Endothelial cell of umbilical vein (primary cell): ENCODE measurements around the gene ATP2B2. TPM values are rescaled to one million over a fixed set of nuclear protein-coding genes. Genes with fewer than 3 reads are reported as not detected.

Experiments used
- BruUV-seq: library from RNA; stranded (reverse); fragments of 400-500 nt; replicated peaks from 2 replicates; lab custom pipeline; 2021; lab: Mats Ljungman, UMichigan
- CTCF ChIA-PET: fragments of 300-600, 350-600 bp; sonication (Branson Sonifier 250); formaldehyde crosslinking; loops from one replicate; lab custom pipeline; 2021; ENCODE audit warnings: antibody characterized with exemption, inconsistent platforms; lab: Charles Lee
- POLR2A ChIA-PET: fragments of 300-600, 350-600 bp; sonication (Branson Sonifier 250); formaldehyde crosslinking; loops from one replicate; lab custom pipeline; 2021; ENCODE audit warnings: antibody characterized with exemption, inconsistent platforms; lab: Charles Lee
- DNase-seq: peaks from one replicate; pipeline ENCODE4 v3.0.0-alpha.2; 2011; ENCODE audit warnings: low read depth, low spot score
- FAIRE-seq: peaks from 2 replicates; lab custom pipeline; 2011; peaks lifted over from hg19 to GRCh38; lab: Jason Lieb, UNC
- H2AFZ ChIP-seq: 2 replicates; pipeline ENCODE4 v1.6.0; 2012; ENCODE audit warnings: low read depth, low read length, control low read depth, inconsistent platforms
- H3K27ac ChIP-seq: 2 replicates; pipeline ENCODE4 v1.5.1; 2011; ENCODE audit warnings: low read depth, mild to moderate bottlenecking, control low read depth, low read length, moderate library complexity; ENCODE audit not compliant: insufficient read depth
- H3K27me3 ChIP-seq, 2 experiments: 2 replicates each; pipeline versions ENCODE4 v1.6.0 to v1.6.1; 2011; ENCODE audit warnings: low read length in 2 of 2, mixed read lengths in 1 of 2; ENCODE audit not compliant: control insufficient read depth in 2 of 2, insufficient read depth in 2 of 2
- H3K36me3 ChIP-seq, 2 experiments: 2 replicates in 1 of 2; 3 replicates in 1 of 2; pipeline ENCODE4 v1.5.1; 2011; ENCODE audit warnings: low read length in 2 of 2, mild to moderate bottlenecking in 1 of 2, moderate library complexity in 1 of 2; ENCODE audit not compliant: control insufficient read depth in 2 of 2, insufficient read depth in 2 of 2; ENCODE audit errors: extremely low read depth in 1 of 2
- H3K4me1 ChIP-seq: 3 replicates; pipeline ENCODE4 v1.5.1; 2011; ENCODE audit warnings: mild to moderate bottlenecking, low read length; ENCODE audit not compliant: control insufficient read depth, insufficient read depth; ENCODE audit errors: extremely low read depth
- H3K4me2 ChIP-seq: 2 replicates; pipeline ENCODE4 v1.6.1; 2011; ENCODE audit warnings: low read length, control low read depth, mixed read lengths; ENCODE audit not compliant: insufficient read depth
- H3K4me3 ChIP-seq, 3 experiments: fragments of 200-600 bp in 1 of 3; sonication (generic), shearing (Covaris generic) in 1 of 3; replicated peaks in 1 of 3; 2 replicates each; pipeline ENCODE4 v1.5.1; 2011 to 2016; ENCODE audit warnings: control low read depth in 3 of 3, low read length in 3 of 3, mild to moderate bottlenecking in 2 of 3, inconsistent platforms in 1 of 3, low read depth in 1 of 3, moderate library complexity in 1 of 3; ENCODE audit not compliant: insufficient read depth in 1 of 3
- H3K79me2 ChIP-seq: 2 replicates; pipeline ENCODE4 v1.6.0; 2012; ENCODE audit warnings: low read length, inconsistent platforms; ENCODE audit not compliant: control insufficient read depth, insufficient read depth
- H3K9ac ChIP-seq: replicated peaks from 2 replicates; pipeline ENCODE3; 2011; ENCODE audit warnings: low read length, control low read depth; ENCODE audit not compliant: insufficient read depth; ENCODE audit errors: extremely low read depth
- H3K9me1 ChIP-seq: replicated peaks from 3 replicates; pipeline ENCODE4 v1.6.0; 2011; ENCODE audit warnings: mild to moderate bottlenecking, low read length; ENCODE audit not compliant: control insufficient read depth, insufficient read depth; ENCODE audit errors: extremely low read depth
- H3K9me3 ChIP-seq: replicated peaks from 2 replicates; pipeline ENCODE4 v1.5.1; 2012; ENCODE audit warnings: low read length, inconsistent platforms; ENCODE audit not compliant: control insufficient read depth, insufficient read depth
- H4K20me1 ChIP-seq: replicated peaks from 2 replicates; pipeline ENCODE3; 2011; ENCODE audit warnings: mild to moderate bottlenecking, low read length; ENCODE audit not compliant: control insufficient read depth, insufficient read depth; ENCODE audit errors: extremely low read depth
- EZH2 ChIP-seq: IDR thresholded peaks from 2 replicates; pipeline ENCODE4 v1.6.1; 2012; ENCODE audit warnings: borderline replicate concordance, low read depth, mild to moderate bottlenecking, moderate library complexity, low read length, inconsistent platforms; ENCODE audit not compliant: severe bottlenecking
- FOS ChIP-seq: IDR thresholded peaks from 2 replicates; pipeline ENCODE4 v1.6.1; 2011; ENCODE audit warnings: mild to moderate bottlenecking, low read length, moderate library complexity, borderline replicate concordance; ENCODE audit not compliant: insufficient read depth
- GATA2 ChIP-seq: IDR thresholded peaks from 2 replicates; pipeline ENCODE4 v1.7.0; 2011; ENCODE audit warnings: low read depth, mild to moderate bottlenecking, moderate library complexity, mixed read lengths, low read length; ENCODE audit not compliant: insufficient read length, insufficient read depth
- JUN ChIP-seq: IDR thresholded peaks from 2 replicates; pipeline ENCODE4 v1.6.1; 2011; ENCODE audit warnings: borderline replicate concordance, low read depth; ENCODE audit not compliant: insufficient read length, insufficient read depth
- MYC ChIP-seq: IDR thresholded peaks from one replicate; pipeline ENCODE4 v1.6.1; 2011; ENCODE audit warnings: mild to moderate bottlenecking, low read depth, low read length
- POLR2A ChIP-seq: IDR thresholded peaks from 2 replicates; pipeline ENCODE4 v1.6.1; 2012; ENCODE audit warnings: low read depth, mild to moderate bottlenecking, control low read depth, low read length
- dilution Hi-C: fragments of 300-500 bp; cut with MboI; formaldehyde crosslinking; loops from one replicate; pipeline ENCODE4 v1.15.0; 2019; ENCODE audit warnings: low sequenced_read_pairs; ENCODE audit not compliant: extremely low pct_ligation_motif_present
- intact Hi-C: fragments of 100-400 bp; cut with micrococcal nuclease; formaldehyde crosslinking; loops from one replicate; pipeline ENCODE4 v1.10.0; 2022
- polyA plus RNA-seq, 4 experiments: library from polyadenylated mRNA; depleted of rRNA in 3 of 4; stranded (reverse) in 3 of 4; unstranded in 1 of 4; fragments of >200 nt; gene quantifications; 2 replicates each; pipeline versions ENCODE4 v1.2.1 to v1.2.3, GENCODE V29; 2011 to 2012; ENCODE audit warnings: missing spikeins in 1 of 4
- total RNA-seq: library from RNA; stranded (reverse); gene quantifications from 2 replicates; pipeline ENCODE4 v1.2.3, GENCODE V29; 2021
- TF ChIP-seq, protein P1 (sequence below): IDR thresholded peaks from 2 replicates; pipeline ENCODE4 v1.6.1; 2011; ENCODE audit not compliant: insufficient read depth, insufficient read length
- TF ChIP-seq, protein P2 (sequence below), 2 donors: IDR thresholded peaks; 1 replicate in 1 of 2; 2 replicates in 1 of 2; pipeline ENCODE4 v1.5.1; 2011; ENCODE audit warnings: low read length in 2 of 2, mild to moderate bottlenecking in 2 of 2, moderate library complexity in 2 of 2, control low read depth in 1 of 2, inconsistent platforms in 1 of 2, low read depth in 1 of 2; ENCODE audit not compliant: insufficient read depth in 1 of 2; ENCODE audit errors: extremely low read depth in 1 of 2

Gene ATP2B2
- total and polyA plus RNA-seq, 2 donors (not counting 3 experiments of a cell fraction or from before 2014, with no cell fraction given): not detected

DNA sequence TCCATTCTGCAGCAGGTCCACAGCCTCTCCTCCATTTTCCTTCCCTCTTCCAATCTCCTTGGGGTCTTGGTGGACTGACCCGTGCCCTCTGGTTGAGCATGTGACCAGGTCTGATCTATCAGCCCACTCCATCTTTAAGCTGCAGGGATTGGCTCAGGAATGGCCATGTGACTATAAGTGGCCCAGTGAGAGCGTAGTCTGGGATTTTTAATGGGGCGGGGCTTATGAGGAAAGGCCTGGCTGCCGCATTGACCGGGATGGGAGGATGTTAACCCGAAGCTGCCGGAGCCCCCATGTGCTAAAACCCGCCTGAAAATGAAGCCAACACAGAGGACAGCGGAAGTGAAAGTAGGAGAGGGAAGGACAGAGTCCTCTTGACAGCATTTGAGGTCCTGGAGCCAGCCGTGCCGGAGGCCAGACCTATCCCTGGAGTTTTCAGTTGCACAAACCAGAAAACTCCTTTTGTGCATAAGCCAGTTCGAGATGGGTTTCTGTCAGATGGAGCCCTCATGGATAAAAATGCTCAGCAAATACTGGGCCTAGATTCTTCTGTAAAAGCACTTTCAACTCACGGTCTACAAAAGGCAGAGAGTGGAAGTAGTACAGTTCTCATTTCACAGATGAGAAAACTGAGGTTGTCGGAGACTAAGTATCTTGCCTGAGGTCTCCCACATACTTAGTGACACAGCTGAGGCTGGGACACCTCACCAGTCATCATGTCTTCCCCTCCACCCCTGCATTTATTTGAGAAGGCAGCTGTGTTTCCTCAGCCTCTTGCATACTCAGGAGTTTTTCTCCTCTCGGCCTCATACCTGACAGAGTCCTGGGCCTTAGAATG lies 61.9 kb downstream of the ATP2B2 start:
- H3K4me1 ChIP-seq: no peaks in the 10 kb centered on the region
- BruUV-seq: no TSS peak
- POLR2A ChIA-PET: no interaction called here
- no peak overlapping the region for H2AFZ ChIP-seq
- H3K9me3 ChIP-seq: no peaks in the 10 kb centered on the region
- no peak overlapping the region for H3K9ac ChIP-seq
- no peak overlapping the region for H3K27ac ChIP-seq
- DNase-seq (no peak), FAIRE-seq (no peak)
- H3K9me1 ChIP-seq: no peaks in the 10 kb centered on the region
- intact Hi-C loops: no loop called here
- no peaks in the 10 kb centered on the region for H3K36me3 ChIP-seq
- no peak overlapping the region for H3K4me3 ChIP-seq
- dilution Hi-C loops: no loop called here
- H3K4me2 ChIP-seq: no peak overlapping the region
- no peaks in the 10 kb centered on the region for H4K20me1 ChIP-seq
- no peaks in the 10 kb centered on the region for H3K79me2 ChIP-seq
- TF ChIP-seq, protein P1, sequence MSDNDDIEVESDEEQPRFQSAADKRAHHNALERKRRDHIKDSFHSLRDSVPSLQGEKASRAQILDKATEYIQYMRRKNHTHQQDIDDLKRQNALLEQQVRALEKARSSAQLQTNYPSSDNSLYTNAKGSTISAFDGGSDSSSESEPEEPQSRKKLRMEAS: no peak
- TF ChIP-seq POLR2A: no peak
- no peak for TF ChIP-seq JUN
- TF ChIP-seq EZH2: no peak
- no peak for TF ChIP-seq FOS
- TF ChIP-seq GATA2: no peak
- TF ChIP-seq, protein P2, sequence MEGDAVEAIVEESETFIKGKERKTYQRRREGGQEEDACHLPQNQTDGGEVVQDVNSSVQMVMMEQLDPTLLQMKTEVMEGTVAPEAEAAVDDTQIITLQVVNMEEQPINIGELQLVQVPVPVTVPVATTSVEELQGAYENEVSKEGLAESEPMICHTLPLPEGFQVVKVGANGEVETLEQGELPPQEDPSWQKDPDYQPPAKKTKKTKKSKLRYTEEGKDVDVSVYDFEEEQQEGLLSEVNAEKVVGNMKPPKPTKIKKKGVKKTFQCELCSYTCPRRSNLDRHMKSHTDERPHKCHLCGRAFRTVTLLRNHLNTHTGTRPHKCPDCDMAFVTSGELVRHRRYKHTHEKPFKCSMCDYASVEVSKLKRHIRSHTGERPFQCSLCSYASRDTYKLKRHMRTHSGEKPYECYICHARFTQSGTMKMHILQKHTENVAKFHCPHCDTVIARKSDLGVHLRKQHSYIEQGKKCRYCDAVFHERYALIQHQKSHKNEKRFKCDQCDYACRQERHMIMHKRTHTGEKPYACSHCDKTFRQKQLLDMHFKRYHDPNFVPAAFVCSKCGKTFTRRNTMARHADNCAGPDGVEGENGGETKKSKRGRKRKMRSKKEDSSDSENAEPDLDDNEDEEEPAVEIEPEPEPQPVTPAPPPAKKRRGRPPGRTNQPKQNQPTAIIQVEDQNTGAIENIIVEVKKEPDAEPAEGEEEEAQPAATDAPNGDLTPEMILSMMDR (IDR thresholded peaks at IDR 0.05; ENCODE audit: extremely low read depth in 1 of 2, insufficient read depth in 1 of 2, low read depth in 1 of 2, low read length in 2 of 2): no peak
- TF ChIP-seq MYC: no peak
- CTCF ChIA-PET: no interaction called here
- no peaks in the 10 kb centered on the region for H3K27me3 ChIP-seq
